GM10266 (cell line): ENCODE data around the gene ADGRG2.
A peak's percentile ranks its signal among the peaks of the same experiment; 100 is the strongest.
"Not testable (repeated sequence)": the region's sequence is repeated elsewhere in the genome, so short reads cannot be mapped to it uniquely, and the experiment has no call there.

ENCODE experiments used
- DNase-seq: peaks from one replicate; pipeline ENCODE4 v3.0.0; 2012; ENCODE audit errors: extremely low spot score
- CTCF ChIP-seq: IDR thresholded peaks from 2 replicates; pipeline ENCODE4 v1.5.1; 2012; ENCODE audit warnings: mild to moderate bottlenecking, low read depth; ENCODE audit not compliant: control insufficient read depth, insufficient read depth; ENCODE audit errors: missing control alignments

ADGRG2 gene

GRCh38 chrX:19030805-19031204, 91.5 kb downstream of the ADGRG2 start:
- TF ChIP-seq CTCF = no peak
- DNase-seq = no peak

- TF ChIP-seq CTCF = no peak
- no peak for DNase-seq
Measured at GRCh38 chrX:19028560-19028959, 93.7 kb downstream of the ADGRG2 start.

- DNase-seq = no peak
- no peak for TF ChIP-seq CTCF
Measured at GRCh38 chrX:19024366-19024765, 97.9 kb downstream of the ADGRG2 start.

GRCh38 chrX:19019996-19020395, 102.3 kb downstream of the ADGRG2 start:
- DNase-seq = no peak
- TF ChIP-seq CTCF = no peak

- TF ChIP-seq CTCF = peak; percentile 43
- peak; percentile 8 for DNase-seq
Measured at GRCh38 chrX:19017271-19017670, 105.0 kb downstream of the ADGRG2 start.

- not testable (repeated sequence) for DNase-seq
Measured at GRCh38 chrX:19016614-19017013, 105.7 kb downstream of the ADGRG2 start.

GRCh38 chrX:19007868-19008267, 114.4 kb downstream of the ADGRG2 start:
- DNase-seq = no peak
- TF ChIP-seq CTCF = no peak

GRCh38 chrX:19007011-19007410, 115.3 kb downstream of the ADGRG2 start:
- DNase-seq = no peak
- TF ChIP-seq CTCF = no peak
